ENCODE measurements around the gene MAFG. TPM values are rescaled to one million over a fixed set of nuclear protein-coding genes. Genes with fewer than 3 reads are reported as not detected.

MAFG gene
- total and polyA plus RNA-seq, 2 experiments from 2014 or later = 16.1 to 27.0 TPM

- Histone ChIP-seq H3K4me3 (no peak overlapping the region), H3K36me3 (no peaks in the 10 kb centered on the region), H3K4me1 (ENCODE audit: low read depth) (peaks cover 4% of the 10 kb centered on the region), H3K27me3 (no peaks in the 10 kb centered on the region), H3K27ac (no peak overlapping the region), H3K9me3 (ENCODE audit: low read depth) (no peaks in the 10 kb centered on the region)
- TF ChIP-seq, protein P1, sequence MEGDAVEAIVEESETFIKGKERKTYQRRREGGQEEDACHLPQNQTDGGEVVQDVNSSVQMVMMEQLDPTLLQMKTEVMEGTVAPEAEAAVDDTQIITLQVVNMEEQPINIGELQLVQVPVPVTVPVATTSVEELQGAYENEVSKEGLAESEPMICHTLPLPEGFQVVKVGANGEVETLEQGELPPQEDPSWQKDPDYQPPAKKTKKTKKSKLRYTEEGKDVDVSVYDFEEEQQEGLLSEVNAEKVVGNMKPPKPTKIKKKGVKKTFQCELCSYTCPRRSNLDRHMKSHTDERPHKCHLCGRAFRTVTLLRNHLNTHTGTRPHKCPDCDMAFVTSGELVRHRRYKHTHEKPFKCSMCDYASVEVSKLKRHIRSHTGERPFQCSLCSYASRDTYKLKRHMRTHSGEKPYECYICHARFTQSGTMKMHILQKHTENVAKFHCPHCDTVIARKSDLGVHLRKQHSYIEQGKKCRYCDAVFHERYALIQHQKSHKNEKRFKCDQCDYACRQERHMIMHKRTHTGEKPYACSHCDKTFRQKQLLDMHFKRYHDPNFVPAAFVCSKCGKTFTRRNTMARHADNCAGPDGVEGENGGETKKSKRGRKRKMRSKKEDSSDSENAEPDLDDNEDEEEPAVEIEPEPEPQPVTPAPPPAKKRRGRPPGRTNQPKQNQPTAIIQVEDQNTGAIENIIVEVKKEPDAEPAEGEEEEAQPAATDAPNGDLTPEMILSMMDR (IDR thresholded peaks at IDR 0.05; ENCODE audit: low read depth, low read length) = no peak
- DNase-seq (ENCODE audit: low read depth in 1 of 2, low spot score in 1 of 2) = no peak
Observed at GRCh38 chr17:81931557-81932332, 4.2 kb upstream of the MAFG start.

DNA sequence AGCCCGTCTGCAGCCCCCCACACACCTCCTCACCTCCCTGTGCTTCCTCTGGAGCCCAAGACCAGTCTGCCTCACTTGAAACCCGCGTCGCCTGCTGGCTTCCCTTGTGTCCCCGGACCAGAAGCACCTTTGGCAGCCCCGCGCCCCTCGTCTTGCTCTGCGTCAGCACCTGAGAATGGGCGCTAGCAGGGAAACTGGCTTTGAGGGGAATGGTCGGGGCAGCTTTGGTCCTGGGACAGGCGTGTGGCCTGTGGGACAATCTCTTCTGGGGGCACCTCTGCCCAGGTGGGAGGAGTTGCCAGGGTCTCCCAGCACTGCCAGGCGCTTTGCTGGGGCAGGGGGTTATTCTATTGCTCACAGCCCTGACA, 3.6 kb upstream of the MAFG start:
- no peaks in the 10 kb centered on the region for H3K4me1 ChIP-seq (ENCODE audit: low read depth)
- TF ChIP-seq, protein P1 (IDR thresholded peaks at IDR 0.05; ENCODE audit: low read depth, low read length) = no peak
- no peak overlapping the region for H3K27ac ChIP-seq
- DNase-seq (ENCODE audit: low read depth in 1 of 2, low spot score in 1 of 2) = no peak
- H3K4me3 ChIP-seq = no peak overlapping the region
- no peaks in the 10 kb centered on the region for H3K9me3 ChIP-seq (ENCODE audit: low read depth)
- no peaks in the 10 kb centered on the region for H3K36me3 ChIP-seq
- H3K27me3 ChIP-seq = no peaks in the 10 kb centered on the region

DNA sequence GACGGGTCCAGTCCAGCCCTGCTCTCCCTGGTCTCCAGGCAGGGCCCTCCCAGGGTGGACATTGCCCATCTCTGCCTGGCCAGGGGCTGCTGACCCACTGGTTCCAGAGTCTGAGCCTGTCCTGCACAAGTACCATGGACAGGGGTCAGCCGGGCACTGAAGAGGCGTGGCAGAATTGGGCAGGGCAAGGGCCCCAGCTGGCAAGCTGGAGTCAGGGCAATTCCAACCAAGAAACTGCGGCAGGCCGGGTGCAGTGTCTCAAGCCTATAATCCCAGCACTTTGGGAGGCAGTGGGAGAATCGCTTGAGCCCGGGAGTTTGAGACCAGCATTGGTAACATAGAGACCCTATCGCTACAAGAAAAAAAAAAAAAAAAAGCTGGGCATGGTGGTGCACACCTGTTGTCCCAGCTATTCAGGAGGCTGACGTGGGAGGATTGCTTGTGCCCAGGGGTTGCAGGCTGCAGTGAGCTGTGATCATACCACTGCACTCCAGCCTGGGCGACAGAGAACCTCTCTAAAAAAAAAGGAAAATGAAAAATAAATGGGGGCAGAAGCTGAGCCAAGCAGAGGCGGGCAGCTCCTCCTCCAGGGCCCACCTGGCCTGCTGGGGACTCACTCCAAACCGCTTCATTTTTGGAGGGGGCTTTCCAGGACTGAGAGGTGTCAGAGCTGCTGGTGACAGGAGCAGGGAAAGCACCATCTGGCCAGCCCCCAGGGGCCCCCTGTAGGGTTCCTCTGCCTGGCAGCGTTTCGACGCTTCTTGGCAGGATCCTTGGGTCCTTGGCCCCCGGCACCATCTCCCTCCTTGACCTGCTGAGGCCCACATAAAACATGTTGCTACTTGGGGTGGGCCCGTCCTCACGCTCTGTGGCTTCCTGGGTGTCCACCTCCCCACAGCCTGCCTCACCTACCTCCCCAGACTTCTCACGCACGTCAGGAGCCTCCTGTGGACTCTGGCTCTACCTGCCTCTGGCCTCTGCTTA, 2.9 kb upstream of the MAFG start:
- Histone ChIP-seq H3K4me3 (no peak overlapping the region), H3K4me1 (ENCODE audit: low read depth) (no peaks in the 10 kb centered on the region), H3K27me3 (no peaks in the 10 kb centered on the region), H3K27ac (no peak overlapping the region), H3K36me3 (no peaks in the 10 kb centered on the region), H3K9me3 (ENCODE audit: low read depth) (no peaks in the 10 kb centered on the region)
- no peak for DNase-seq (ENCODE audit: low read depth in 1 of 2, low spot score in 1 of 2)
- TF ChIP-seq, protein P1 (IDR thresholded peaks at IDR 0.05; ENCODE audit: low read depth, low read length) = no peak

DNA sequence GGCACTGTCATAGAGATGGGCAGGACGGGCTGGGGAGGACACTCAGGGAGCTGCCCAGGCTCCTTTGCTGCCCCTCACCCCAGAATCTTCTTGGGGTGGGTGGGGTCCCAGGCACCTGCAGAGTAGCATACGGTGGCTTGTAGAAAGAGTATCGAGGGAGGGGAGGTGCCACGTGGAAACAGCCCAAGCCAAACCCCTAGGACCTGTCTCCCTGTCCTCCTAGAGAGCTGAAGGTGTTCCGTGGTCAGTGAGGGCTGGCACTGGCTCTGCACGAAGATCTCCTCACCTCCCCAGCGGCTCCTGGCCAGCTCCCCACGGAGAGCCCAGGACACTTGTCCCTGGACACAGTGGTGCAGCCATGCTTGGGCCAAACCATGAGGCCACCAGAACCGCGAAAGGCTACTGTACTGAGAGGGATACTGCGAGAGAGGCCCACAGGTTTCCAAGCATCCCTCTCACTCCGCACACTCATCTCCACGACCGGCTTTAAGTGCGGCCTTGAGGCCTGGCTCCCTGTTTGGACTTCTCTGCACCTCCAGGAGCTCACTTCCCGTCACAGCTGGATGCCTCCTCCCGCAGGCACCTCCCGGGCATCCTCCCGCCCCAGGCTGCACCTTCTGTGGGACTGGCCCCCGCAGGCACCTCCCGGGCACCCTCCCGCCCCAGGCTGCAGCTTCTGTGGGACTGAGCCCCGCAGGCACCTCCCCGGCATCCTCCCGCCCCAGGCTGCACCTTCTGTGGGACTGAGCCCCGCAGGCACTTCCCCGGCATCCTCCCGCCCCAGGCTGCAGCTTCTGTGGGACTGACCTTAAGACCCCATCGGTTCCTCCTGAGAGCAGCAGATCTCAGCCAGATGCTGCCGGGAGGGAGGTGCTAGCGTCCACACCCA, 2.0 kb upstream of the MAFG start:
- Histone ChIP-seq H3K27me3 (no peaks in the 10 kb centered on the region), H3K4me1 (ENCODE audit: low read depth) (peaks cover 9% of the 10 kb centered on the region), H3K27ac (no peak overlapping the region), H3K36me3 (no peaks in the 10 kb centered on the region), H3K4me3 (no peak overlapping the region), H3K9me3 (ENCODE audit: low read depth) (no peaks in the 10 kb centered on the region)
- TF ChIP-seq, protein P1 (IDR thresholded peaks at IDR 0.05; ENCODE audit: low read depth, low read length) = no peak
- no peak for DNase-seq (ENCODE audit: low read depth in 1 of 2, low spot score in 1 of 2)
